GM19467 (cell line): ENCODE data around the gene ZWINT.

Experiments used
- ATAC-seq: cut with Tn5 transposase; IDR thresholded peaks from one replicate; pipeline ENCODE4 v1.9.1; 2021; ENCODE audit warnings: mild to moderate bottlenecking, moderate library complexity; ENCODE audit not compliant: unreplicated experiment

The ZWINT gene

GRCh38 chr10:56360967-56361612, at the start of gene ZWINT:
ZWINT (minus strand) TSS chr10:56361259; CDS start chr10:56361236, 23 bp downstream.
- peak; percentile 99 for ATAC-seq

GRCh38 chr10:56383806-56384205, 22.7 kb upstream of the ZWINT start:
- ATAC-seq, result no peak

- ATAC-seq, result no peak
Measured at GRCh38 chr10:56370217-56371113, 9.4 kb upstream of the ZWINT start.

- no peak for ATAC-seq
Measured at GRCh38 chr10:56360583-56360966, 484 bp downstream of the ZWINT start.

GRCh38 chr10:56359837-56360236, 1.2 kb downstream of the ZWINT start:
- ATAC-seq, result no peak

GRCh38 chr10:56357018-56357417, 4.0 kb downstream of the ZWINT start:
- ATAC-seq, result no peak

GRCh38 chr10:56351909-56352630, 9.0 kb downstream of the ZWINT start:
- no peak for ATAC-seq

- ATAC-seq, result no peak
Measured at GRCh38 chr10:56349611-56350010, 11.4 kb downstream of the ZWINT start.

- ATAC-seq, result no peak
Measured at GRCh38 chr10:56348101-56348500, 13.0 kb downstream of the ZWINT start.

- ATAC-seq, result no peak
Measured at GRCh38 chr10:56346845-56347415, 14.1 kb downstream of the ZWINT start.

GRCh38 chr10:56341612-56342011, 19.4 kb downstream of the ZWINT start:
- no peak for ATAC-seq

GRCh38 chr10:56329961-56330360, 31.1 kb downstream of the ZWINT start:
- ATAC-seq, result no peak

GRCh38 chr10:56327118-56327517, 33.9 kb downstream of the ZWINT start:
- ATAC-seq, result no peak

- peak; percentile 91 for ATAC-seq
Measured at GRCh38 chr10:56319386-56319785, 41.7 kb downstream of the ZWINT start.

- ATAC-seq, result peak; percentile 7
Measured at GRCh38 chr10:56318816-56319215, 42.2 kb downstream of the ZWINT start.

- no peak for ATAC-seq
Measured at GRCh38 chr10:56317603-56318002, 43.5 kb downstream of the ZWINT start.

GRCh38 chr10:56316603-56317002, 44.5 kb downstream of the ZWINT start:
- ATAC-seq, result no peak
